Measurements from ENCODE around the gene COX8A.

The COX8A gene

GRCh38 chr11:63941901-63942300, 32.5 kb upstream of the COX8A start:
- Histone ChIP-seq H3K27me3 (replicated peaks; ENCODE audit: insufficient read depth, low read length) (no peaks in the 10 kb centered on the region), H3K79me2 (ENCODE audit: low read length) (peaks cover 65% of the 10 kb centered on the region), H3K9me3 (replicated peaks; ENCODE audit: insufficient read depth, low read length) (no peaks in the 10 kb centered on the region), H3K4me3 (ENCODE audit: low read length) (no peak overlapping the region), H4K20me1 (ENCODE audit: insufficient read depth, low read length) (no peaks in the 10 kb centered on the region), H2AFZ (ENCODE audit: low read length) (no peak overlapping the region), H3K9me2 (replicated peaks; ENCODE audit: insufficient read depth, low read length) (no peaks in the 10 kb centered on the region), H3K4me2 (ENCODE audit: low read depth, low read length) (no peak overlapping the region), H3K9ac (ENCODE audit: low read length) (no peak overlapping the region), H3F3A (ENCODE audit: insufficient read depth, low read length) (peaks cover 11% of the 10 kb centered on the region; the same call in 1 of the 2 replicates), H3K36me3 (replicated peaks; ENCODE audit: insufficient read depth, low read length) (no peaks in the 10 kb centered on the region), H3K4me1 (ENCODE audit: low read length) (0 out of 2 replicates have a peak, but pooled peaks cover 7% of the 10 kb centered on the region), H3K27ac (ENCODE audit: low read length) (no peak overlapping the region)
- no peak for DNase-seq
- TF ChIP-seq EZH2phosphoT487 (IDR thresholded peaks at IDR 0.05; ENCODE audit: low read length) (no peak), EZH2 (optimal IDR thresholded peaks at IDR 0.05; ENCODE audit: low read depth, low read length) (no peak), CTCF (IDR thresholded peaks at IDR 0.05; ENCODE audit: low read length) (no peak)

GRCh38 chr11:63942803-63943202, 31.6 kb upstream of the COX8A start:
- no peak overlapping the region for H3K9ac ChIP-seq (ENCODE audit: low read length)
- H3K4me1 ChIP-seq (ENCODE audit: low read length), result 0 out of 2 replicates have a peak, but pooled peaks cover 6% of the 10 kb centered on the region
- DNase-seq, result no peak
- no peaks in the 10 kb centered on the region for H3K36me3 ChIP-seq (replicated peaks; ENCODE audit: insufficient read depth, low read length)
- no peaks in the 10 kb centered on the region for H4K20me1 ChIP-seq (ENCODE audit: insufficient read depth, low read length)
- peaks cover 11% of the 10 kb centered on the region; the same call in 1 of the 2 replicates for H3F3A ChIP-seq (ENCODE audit: insufficient read depth, low read length)
- H3K9me2 ChIP-seq (replicated peaks; ENCODE audit: insufficient read depth, low read length), result no peaks in the 10 kb centered on the region
- H3K4me3 ChIP-seq (ENCODE audit: low read length), result no peak overlapping the region
- no peaks in the 10 kb centered on the region for H3K9me3 ChIP-seq (replicated peaks; ENCODE audit: insufficient read depth, low read length)
- H3K27ac ChIP-seq (ENCODE audit: low read length), result no peak overlapping the region
- no peak overlapping the region for H3K4me2 ChIP-seq (ENCODE audit: low read depth, low read length)
- TF ChIP-seq EZH2phosphoT487 (IDR thresholded peaks at IDR 0.05; ENCODE audit: low read length), result no peak
- no peak for TF ChIP-seq CTCF (IDR thresholded peaks at IDR 0.05; ENCODE audit: low read length)
- TF ChIP-seq EZH2 (optimal IDR thresholded peaks at IDR 0.05; ENCODE audit: low read depth, low read length), result no peak
- peaks cover 65% of the 10 kb centered on the region for H3K79me2 ChIP-seq (ENCODE audit: low read length)
- no peaks in the 10 kb centered on the region for H3K27me3 ChIP-seq (replicated peaks; ENCODE audit: insufficient read depth, low read length)
- no peak overlapping the region for H2AFZ ChIP-seq (ENCODE audit: low read length)

- peaks cover 54% of the 10 kb centered on the region for H3K79me2 ChIP-seq (ENCODE audit: low read length)
- H2AFZ ChIP-seq (ENCODE audit: low read length), result no peak overlapping the region
- no peaks in the 10 kb centered on the region for H3K9me2 ChIP-seq (replicated peaks; ENCODE audit: insufficient read depth, low read length)
- H3K4me1 ChIP-seq (ENCODE audit: low read length), result no peaks in the 10 kb centered on the region
- peaks cover 5% of the 10 kb centered on the region; the same call in 1 of the 2 replicates for H3F3A ChIP-seq (ENCODE audit: insufficient read depth, low read length)
- no peaks in the 10 kb centered on the region for H4K20me1 ChIP-seq (ENCODE audit: insufficient read depth, low read length)
- no peak overlapping the region for H3K27ac ChIP-seq (ENCODE audit: low read length)
- no peak for DNase-seq
- no peaks in the 10 kb centered on the region for H3K9me3 ChIP-seq (replicated peaks; ENCODE audit: insufficient read depth, low read length)
- H3K27me3 ChIP-seq (replicated peaks; ENCODE audit: insufficient read depth, low read length), result no peaks in the 10 kb centered on the region
- TF ChIP-seq CTCF (IDR thresholded peaks at IDR 0.05; ENCODE audit: low read length) (no peak), EZH2 (optimal IDR thresholded peaks at IDR 0.05; ENCODE audit: low read depth, low read length) (no peak), EZH2phosphoT487 (IDR thresholded peaks at IDR 0.05; ENCODE audit: low read length) (no peak)
- H3K4me2 ChIP-seq (ENCODE audit: low read depth, low read length), result no peak overlapping the region
- H3K4me3 ChIP-seq (ENCODE audit: low read length), result no peak overlapping the region
- no peaks in the 10 kb centered on the region for H3K36me3 ChIP-seq (replicated peaks; ENCODE audit: insufficient read depth, low read length)
- no peak overlapping the region for H3K9ac ChIP-seq (ENCODE audit: low read length)
Measured at GRCh38 chr11:63944987-63945386, 29.4 kb upstream of the COX8A start.
